Tibial nerve (tissue), 4 donors: ENCODE measurements around the gene RABGGTA. TPM values are rescaled to one million over a fixed set of nuclear protein-coding genes. Genes with fewer than 3 reads are reported as not detected.

Experiments
- DNase-seq, 2 donors: peaks; one replicate each; pipeline ENCODE4 v3.0.0-alpha.2; 2019; ENCODE audit warnings: low spot score in 2 of 2
- H3K27ac ChIP-seq, 4 donors: fragments of 200-600 bp; sonication (generic) in 3 of 4; one replicate each; pipeline ENCODE4 v1.5.1; 2017 to 2019; ENCODE audit warnings: mild to moderate bottlenecking in 1 of 4
- H3K27me3 ChIP-seq, 2 donors: fragments of 200-600 bp; sonication (generic) in 1 of 2; one replicate each; pipeline versions ENCODE4 v1.5.1 to v1.6.0; 2017 to 2019
- H3K36me3 ChIP-seq, 3 donors: fragments of 200-600 bp; sonication (generic); one replicate each; pipeline ENCODE4 v1.5.1; 2018 to 2019
- H3K4me1 ChIP-seq, 4 donors: fragments of 200-600 bp; sonication (generic) in 3 of 4; one replicate each; pipeline ENCODE4 v1.5.1; 2017 to 2019
- H3K4me3 ChIP-seq, 4 donors: fragments of 200-600 bp; sonication (generic) in 3 of 4; one replicate each; pipeline ENCODE4 v1.5.1; 2017 to 2019; ENCODE audit warnings: mild to moderate bottlenecking in 1 of 4, moderate library complexity in 1 of 4
- H3K9me3 ChIP-seq, 4 donors: fragments of 200-600 bp; sonication (generic) in 3 of 4; one replicate each; pipeline ENCODE4 v1.5.1; 2017 to 2019
- CTCF ChIP-seq, 5 experiments: fragments of 200-600 bp in 3 of 5; fragments of 450-650 bp in 2 of 5; sonication (generic) in 3 of 5; IDR thresholded peaks; one replicate each; pipeline ENCODE4 v1.5.1; 2016 to 2019; ENCODE audit warnings: antibody characterized with exemption in 5 of 5, mild to moderate bottlenecking in 3 of 5, moderate library complexity in 2 of 5
- EP300 ChIP-seq, 2 donors: sonication (generic); formaldehyde crosslinking; IDR thresholded peaks; one replicate each; pipeline ENCODE4 v1.6.1; 2017; ENCODE audit warnings: antibody characterized with exemption in 2 of 2, mild to moderate bottlenecking in 1 of 2
- POLR2A ChIP-seq, 2 donors: fragments of 450-650 bp; IDR thresholded peaks; one replicate each; pipeline ENCODE4 v1.6.1; 2017; ENCODE audit warnings: antibody characterized with exemption in 2 of 2, mild to moderate bottlenecking in 2 of 2, moderate library complexity in 2 of 2
- WGBS, 2 donors: methylation state at CpG; one replicate each; pipeline ENCODE4 v1.1.5; 2018; 5-methylcytosine and 5-hydroxymethylcytosine counted together
- total RNA-seq, 4 donors: library from RNA; depleted of rRNA; stranded (reverse); fragments of >200 nt; gene quantifications; one replicate each; pipeline ENCODE4 v1.1.0, GENCODE V29; 2016

Gene RABGGTA
- total RNA-seq, 4 donors from 2014 or later: 36.5 to 68.4 (median 42.9) TPM

GRCh38 chr14:24238123-24238522, 33.3 kb downstream of the RABGGTA start:
- TF ChIP-seq CTCF (IDR thresholded peaks at IDR 0.05) (no peak), POLR2A (IDR thresholded peaks at IDR 0.05) (no peak), EP300 (IDR thresholded peaks at IDR 0.05) (no peak)
- 84% methylated on average over 5 of the region's 5 CpGs for WGBS, 2 donors
- H3K9me3 ChIP-seq: no peaks in the 10 kb centered on the region
- H3K27me3 ChIP-seq: no peaks in the 10 kb centered on the region
- peaks cover 6 to 60% (median 9%) of the 10 kb centered on the region in 3 donors for H3K36me3 ChIP-seq
- no peak overlapping the region for H3K27ac ChIP-seq
- no peak overlapping the region for H3K4me3 ChIP-seq
- no peak for DNase-seq
- H3K4me1 ChIP-seq: peaks cover 0 to 69% (median 34%) of the 10 kb centered on the region in 4 donors

GRCh38 chr14:24237463-24237955, 33.9 kb downstream of the RABGGTA start:
- Histone ChIP-seq H3K27me3 (no peaks in the 10 kb centered on the region), H3K27ac (no peak overlapping the region), H3K9me3 (no peaks in the 10 kb centered on the region), H3K36me3 (peaks cover 6 to 60% (median 9%) of the 10 kb centered on the region in 3 donors), H3K4me3 (no peak overlapping the region), H3K4me1 (peaks cover 0 to 70% (median 34%) of the 10 kb centered on the region in 4 donors)
- no peak for DNase-seq
- 92 to 97% methylated on average over 2 of the region's 2 CpGs for WGBS, 2 donors
- TF ChIP-seq EP300 (IDR thresholded peaks at IDR 0.05) (no peak), CTCF (IDR thresholded peaks at IDR 0.05) (no peak), POLR2A (IDR thresholded peaks at IDR 0.05) (no peak)

- no peak overlapping the region for H3K27ac ChIP-seq
- H3K4me1 ChIP-seq: peaks cover 0 to 70% (median 34%) of the 10 kb centered on the region in 4 donors
- no peak for DNase-seq
- peaks cover 6 to 60% (median 9%) of the 10 kb centered on the region in 3 donors for H3K36me3 ChIP-seq
- H3K4me3 ChIP-seq: no peak overlapping the region
- 91 to 96% methylated on average over 6 of the region's 6 CpGs for WGBS, 2 donors
- H3K27me3 ChIP-seq: no peaks in the 10 kb centered on the region
- no peaks in the 10 kb centered on the region for H3K9me3 ChIP-seq
- TF ChIP-seq POLR2A (IDR thresholded peaks at IDR 0.05) (no peak), EP300 (IDR thresholded peaks at IDR 0.05) (no peak), CTCF (IDR thresholded peaks at IDR 0.05) (no peak)
Observed at GRCh38 chr14:24236689-24237462, 34.5 kb downstream of the RABGGTA start.

- Histone ChIP-seq H3K27ac (no peak overlapping the region), H3K9me3 (no peaks in the 10 kb centered on the region), H3K27me3 (no peaks in the 10 kb centered on the region), H3K4me3 (no peak overlapping the region), H3K36me3 (peaks cover 6 to 59% (median 9%) of the 10 kb centered on the region in 3 donors), H3K4me1 (peaks cover 0 to 70% (median 35%) of the 10 kb centered on the region in 4 donors)
- DNase-seq: no peak
- TF ChIP-seq POLR2A (IDR thresholded peaks at IDR 0.05): no peak
- no peak for TF ChIP-seq CTCF (IDR thresholded peaks at IDR 0.05)
- no peak for TF ChIP-seq EP300 (IDR thresholded peaks at IDR 0.05)
- 85 to 95% methylated on average over 5 of the region's 5 CpGs for WGBS, 2 donors
Observed at GRCh38 chr14:24235804-24236688, 35.4 kb downstream of the RABGGTA start.
